Chondrocyte (in vitro differentiated cells): Measurements from ENCODE around the gene ORC6. TPM values are rescaled to one million over a fixed set of nuclear protein-coding genes. Genes with fewer than 3 reads are reported as not detected.

Experiments used
- DNase-seq: peaks from one replicate; pipeline ENCODE4 v3.0.0; 2021; ENCODE audit warnings: mixed read lengths, low spot score
- H3K27ac Mint-ChIP-seq: one replicate; pipeline ENCODE4 v1.8.0; 2021; ENCODE audit warnings: mild to moderate bottlenecking, moderate library complexity, mixed read lengths; ENCODE audit not compliant: unreplicated experiment
- H3K27me3 Mint-ChIP-seq: 2 replicates; pipeline ENCODE4 v1.8.0; 2021; ENCODE audit warnings: low read depth, mixed read lengths
- H3K36me3 Mint-ChIP-seq: 2 replicates; pipeline ENCODE4 v1.8.0; 2021; ENCODE audit warnings: low read depth, mixed read lengths
- H3K4me1 Mint-ChIP-seq: 2 replicates; pipeline ENCODE4 v1.8.0; 2021; ENCODE audit warnings: low read depth, mild to moderate bottlenecking, mixed read lengths
- H3K4me3 Mint-ChIP-seq: one replicate; pipeline ENCODE4 v1.8.0; 2021; ENCODE audit warnings: mild to moderate bottlenecking, moderate library complexity, mixed read lengths; ENCODE audit not compliant: unreplicated experiment
- H3K9me3 Mint-ChIP-seq: 2 replicates; pipeline ENCODE4 v1.8.0; 2021; ENCODE audit warnings: low read depth, mixed read lengths
- total RNA-seq: library from RNA; stranded (reverse); gene quantifications from 3 replicates; pipeline ENCODE4 v1.2.1, GENCODE V29; 2021
- TF ChIP-seq, protein P1 (sequence below): fragments of 200-600 bp; sonication (generic); IDR thresholded peaks from 2 replicates; pipeline ENCODE4 v1.5.0; 2021; ENCODE audit warnings: antibody characterized with exemption, mild to moderate bottlenecking, moderate library complexity

Gene ORC6
- total RNA-seq, 1 donor from 2014 or later: 6.7 TPM

GRCh38 chr16:46693598-46693997 lies 4.1 kb downstream of the ORC6 start:
- Mint-ChIP-seq H3K4me1 (no peaks in the 10 kb centered on the region), H3K27me3 (no peaks in the 10 kb centered on the region), H3K4me3 (no peak overlapping the region), H3K36me3 (peaks cover 6% of the 10 kb centered on the region), H3K9me3 (no peaks in the 10 kb centered on the region), H3K27ac (no peak overlapping the region)
- no peak for DNase-seq
- TF ChIP-seq, protein P1, sequence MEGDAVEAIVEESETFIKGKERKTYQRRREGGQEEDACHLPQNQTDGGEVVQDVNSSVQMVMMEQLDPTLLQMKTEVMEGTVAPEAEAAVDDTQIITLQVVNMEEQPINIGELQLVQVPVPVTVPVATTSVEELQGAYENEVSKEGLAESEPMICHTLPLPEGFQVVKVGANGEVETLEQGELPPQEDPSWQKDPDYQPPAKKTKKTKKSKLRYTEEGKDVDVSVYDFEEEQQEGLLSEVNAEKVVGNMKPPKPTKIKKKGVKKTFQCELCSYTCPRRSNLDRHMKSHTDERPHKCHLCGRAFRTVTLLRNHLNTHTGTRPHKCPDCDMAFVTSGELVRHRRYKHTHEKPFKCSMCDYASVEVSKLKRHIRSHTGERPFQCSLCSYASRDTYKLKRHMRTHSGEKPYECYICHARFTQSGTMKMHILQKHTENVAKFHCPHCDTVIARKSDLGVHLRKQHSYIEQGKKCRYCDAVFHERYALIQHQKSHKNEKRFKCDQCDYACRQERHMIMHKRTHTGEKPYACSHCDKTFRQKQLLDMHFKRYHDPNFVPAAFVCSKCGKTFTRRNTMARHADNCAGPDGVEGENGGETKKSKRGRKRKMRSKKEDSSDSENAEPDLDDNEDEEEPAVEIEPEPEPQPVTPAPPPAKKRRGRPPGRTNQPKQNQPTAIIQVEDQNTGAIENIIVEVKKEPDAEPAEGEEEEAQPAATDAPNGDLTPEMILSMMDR: no peak

GRCh38 chr16:46695937-46696336 lies 6.5 kb downstream of the ORC6 start:
- TF ChIP-seq, protein P1: no peak
- Mint-ChIP-seq H3K36me3 (peaks cover 6% of the 10 kb centered on the region), H3K4me3 (no peak overlapping the region), H3K4me1 (no peaks in the 10 kb centered on the region), H3K27me3 (no peaks in the 10 kb centered on the region), H3K9me3 (no peaks in the 10 kb centered on the region), H3K27ac (no peak overlapping the region)
- no peak for DNase-seq

- Mint-ChIP-seq H3K36me3 (peaks cover 6% of the 10 kb centered on the region), H3K27ac (no peak overlapping the region), H3K9me3 (no peaks in the 10 kb centered on the region), H3K4me1 (no peaks in the 10 kb centered on the region), H3K27me3 (no peaks in the 10 kb centered on the region), H3K4me3 (no peak overlapping the region)
- TF ChIP-seq, protein P1: no peak
- DNase-seq: no peak
Measured at GRCh38 chr16:46696957-46697356, 7.5 kb downstream of the ORC6 start.

DNA sequence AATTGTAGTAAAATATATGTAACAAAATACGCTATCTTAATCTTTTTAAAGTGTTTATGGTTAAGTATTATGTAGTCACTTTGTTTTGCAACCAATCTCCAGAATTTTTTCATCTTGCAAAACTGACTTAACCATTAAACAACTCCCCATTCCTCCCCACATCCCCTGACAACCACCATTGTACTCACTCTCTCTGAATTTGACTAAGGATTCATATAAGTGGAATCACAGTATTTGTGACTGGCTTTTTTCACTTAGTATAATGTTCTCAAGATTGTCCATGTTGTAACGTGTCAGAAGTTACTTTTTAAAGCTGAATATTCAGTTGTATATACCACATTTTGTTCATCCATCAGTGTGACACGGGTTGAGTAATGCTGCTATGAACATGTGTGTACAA lies 10.6 kb downstream of the ORC6 start:
- Mint-ChIP-seq H3K4me3 (no peak overlapping the region), H3K27me3 (no peaks in the 10 kb centered on the region), H3K27ac (no peak overlapping the region), H3K4me1 (no peaks in the 10 kb centered on the region), H3K36me3 (peaks cover 2% of the 10 kb centered on the region), H3K9me3 (no peaks in the 10 kb centered on the region)
- TF ChIP-seq, protein P1: no peak
- DNase-seq: no peak

- Mint-ChIP-seq H3K4me3 (no peak overlapping the region), H3K9me3 (no peaks in the 10 kb centered on the region), H3K27me3 (no peaks in the 10 kb centered on the region), H3K4me1 (no peaks in the 10 kb centered on the region), H3K36me3 (peaks cover 2% of the 10 kb centered on the region), H3K27ac (no peak overlapping the region)
- no peak for DNase-seq
- TF ChIP-seq, protein P1: no peak
Measured at GRCh38 chr16:46701615-46702014, 12.2 kb downstream of the ORC6 start.
